HG02885 (cell line): ENCODE data around the gene NEK4.
"Not testable (repeated sequence)": the region's sequence is repeated elsewhere in the genome, so short reads cannot be mapped to it uniquely, and the experiment has no call there.

Experiments
- ATAC-seq: cut with Tn5 transposase; IDR thresholded peaks from one replicate; pipeline ENCODE4 v1.9.1; 2021; ENCODE audit warnings: mild to moderate bottlenecking; ENCODE audit not compliant: unreplicated experiment, poor library complexity

NEK4 gene

GRCh38 chr3:52743152-52743551 lies 27.6 kb downstream of the NEK4 start:
- ATAC-seq, result no peak

GRCh38 chr3:52742418-52743041 lies 28.2 kb downstream of the NEK4 start:
- no peak for ATAC-seq

GRCh38 chr3:52739730-52740129 lies 31.0 kb downstream of the NEK4 start:
- no peak for ATAC-seq

GRCh38 chr3:52733256-52733891 lies 37.4 kb downstream of the NEK4 start:
- no peak for ATAC-seq

- no peak for ATAC-seq
Measured at GRCh38 chr3:52731590-52731989, 39.1 kb downstream of the NEK4 start.

- ATAC-seq, result no peak
Measured at GRCh38 chr3:52730681-52731080, 40.1 kb downstream of the NEK4 start.

GRCh38 chr3:52728753-52729152 lies 42.0 kb downstream of the NEK4 start:
- ATAC-seq, result not testable (repeated sequence)

- ATAC-seq, result no peak
Measured at GRCh38 chr3:52724511-52724910, 46.2 kb downstream of the NEK4 start.

GRCh38 chr3:52723935-52724334 lies 46.8 kb downstream of the NEK4 start:
- ATAC-seq, result no peak

- ATAC-seq, result no peak
Measured at GRCh38 chr3:52722491-52722890, 48.2 kb downstream of the NEK4 start.

GRCh38 chr3:52721730-52722008 lies 49.1 kb downstream of the NEK4 start:
- ATAC-seq, result no peak

- no peak for ATAC-seq
Measured at GRCh38 chr3:52721002-52721729, 49.6 kb downstream of the NEK4 start.

- ATAC-seq, result no peak
Measured at GRCh38 chr3:52719618-52720017, 51.1 kb downstream of the NEK4 start.

- ATAC-seq, result no peak
Measured at GRCh38 chr3:52715714-52716305, 54.9 kb downstream of the NEK4 start.

GRCh38 chr3:52714335-52715302 lies 56.1 kb downstream of the NEK4 start:
- ATAC-seq, result no peak

GRCh38 chr3:52712291-52713212 lies 58.2 kb downstream of the NEK4 start:
- ATAC-seq, result no peak

- ATAC-seq, result no peak
Measured at GRCh38 chr3:52710512-52710911, 60.2 kb downstream of the NEK4 start.

- no peak for ATAC-seq
Measured at GRCh38 chr3:52707585-52707984, 63.2 kb downstream of the NEK4 start.
